Measurements from ENCODE around the gene NPAS1. TPM values are rescaled to one million over a fixed set of nuclear protein-coding genes. Genes with fewer than 3 reads are reported as not detected.

The NPAS1 gene
- total RNA-seq, 1 donor from 2014 or later = 3.6 TPM

DNA sequence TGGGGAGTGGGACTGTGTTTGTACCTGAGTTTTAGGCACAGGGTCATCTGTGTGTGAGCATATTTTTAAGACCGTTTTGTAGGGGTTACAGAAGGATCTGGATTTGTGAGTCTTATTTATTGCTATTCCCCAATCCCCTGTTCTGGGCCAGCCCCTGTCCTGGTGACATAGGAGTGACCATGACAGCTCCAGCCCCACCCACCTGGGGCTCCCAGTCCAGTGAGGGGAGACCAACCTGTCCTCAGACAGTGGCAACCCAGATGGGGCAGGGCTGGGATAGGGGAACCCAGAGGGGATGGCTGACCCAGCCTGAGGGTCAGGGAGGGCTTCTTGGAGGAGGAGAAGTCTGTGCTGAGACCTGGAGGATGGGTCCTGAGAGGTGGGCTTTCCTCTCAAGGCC, 18.1 kb downstream of the NPAS1 start:
- Histone ChIP-seq H3K27ac (ENCODE audit: low read depth, low read length) (no peak overlapping the region), H4K20me1 (ENCODE audit: insufficient read depth, low read length) (no peaks in the 10 kb centered on the region), H3K9ac (ENCODE audit: low read length) (no peak overlapping the region), H3K4me1 (ENCODE audit: insufficient read depth, low read length) (peaks cover 12% of the 10 kb centered on the region), H3K36me3 (ENCODE audit: insufficient read depth, low read length) (no peaks in the 10 kb centered on the region), H3K27me3 (ENCODE audit: insufficient read depth, low read length) (no peaks in the 10 kb centered on the region), H3K79me2 (ENCODE audit: insufficient read depth, low read length) (no peaks in the 10 kb centered on the region), H3K4me2 (ENCODE audit: low read length) (no peak overlapping the region), H3K9me3 (ENCODE audit: insufficient read depth, low read depth, low read length) (no peaks in the 10 kb centered on the region), H3K4me3 (ENCODE audit: insufficient read depth, low read depth, low read length) (no peak overlapping the region), H2AFZ (ENCODE audit: low read depth, low read length) (no peak overlapping the region)
- H3K4me1 Mint-ChIP-seq (ENCODE audit: low read depth, unreplicated experiment) = peaks cover 6% of the 10 kb centered on the region
- peaks cover 1% of the 10 kb centered on the region for H3K9me3 Mint-ChIP-seq (ENCODE audit: unreplicated experiment)
- peaks cover 5% of the 10 kb centered on the region for H3K36me3 Mint-ChIP-seq (ENCODE audit: low read depth, unreplicated experiment)
- H3K4me3 Mint-ChIP-seq (ENCODE audit: unreplicated experiment) = no peak overlapping the region
- no peaks in the 10 kb centered on the region for H3K27me3 Mint-ChIP-seq (ENCODE audit: low read depth, unreplicated experiment)
- TF ChIP-seq EZH2 (IDR thresholded peaks at IDR 0.05; ENCODE audit: insufficient read depth, low read length) = no peak
- TF ChIP-seq CTCF (IDR thresholded peaks at IDR 0.05; ENCODE audit: insufficient read depth, low read depth, low read length) = no peak
- DNase-seq (ENCODE audit: low read depth) = no peak
- H3K27ac Mint-ChIP-seq (ENCODE audit: unreplicated experiment) = no peak overlapping the region
- FAIRE-seq = no peak

- Histone ChIP-seq H3K79me2 (ENCODE audit: insufficient read depth, low read length) (no peaks in the 10 kb centered on the region), H3K9me3 (ENCODE audit: insufficient read depth, low read depth, low read length) (no peaks in the 10 kb centered on the region), H3K27ac (ENCODE audit: low read depth, low read length) (no peak overlapping the region), H4K20me1 (ENCODE audit: insufficient read depth, low read length) (no peaks in the 10 kb centered on the region), H3K36me3 (ENCODE audit: insufficient read depth, low read length) (no peaks in the 10 kb centered on the region), H3K4me3 (ENCODE audit: insufficient read depth, low read depth, low read length) (no peak overlapping the region), H3K9ac (ENCODE audit: low read length) (no peak overlapping the region), H3K27me3 (ENCODE audit: insufficient read depth, low read length) (no peaks in the 10 kb centered on the region), H2AFZ (ENCODE audit: low read depth, low read length) (no peak overlapping the region), H3K4me1 (ENCODE audit: insufficient read depth, low read length) (peaks cover 12% of the 10 kb centered on the region), H3K4me2 (ENCODE audit: low read length) (no peak overlapping the region)
- Mint-ChIP-seq H3K27ac (ENCODE audit: unreplicated experiment) (no peak overlapping the region), H3K27me3 (ENCODE audit: low read depth, unreplicated experiment) (no peaks in the 10 kb centered on the region), H3K36me3 (ENCODE audit: low read depth, unreplicated experiment) (peaks cover 5% of the 10 kb centered on the region), H3K4me3 (ENCODE audit: unreplicated experiment) (no peak overlapping the region), H3K4me1 (ENCODE audit: low read depth, unreplicated experiment) (peaks cover 6% of the 10 kb centered on the region), H3K9me3 (ENCODE audit: unreplicated experiment) (peaks cover 1% of the 10 kb centered on the region)
- FAIRE-seq = no peak
- no peak for DNase-seq (ENCODE audit: low read depth)
- TF ChIP-seq CTCF (IDR thresholded peaks at IDR 0.05; ENCODE audit: insufficient read depth, low read depth, low read length) (no peak), EZH2 (IDR thresholded peaks at IDR 0.05; ENCODE audit: insufficient read depth, low read length) (no peak)
Measured at GRCh38 chr19:47039239-47039874, 19.7 kb downstream of the NPAS1 start.

DNA sequence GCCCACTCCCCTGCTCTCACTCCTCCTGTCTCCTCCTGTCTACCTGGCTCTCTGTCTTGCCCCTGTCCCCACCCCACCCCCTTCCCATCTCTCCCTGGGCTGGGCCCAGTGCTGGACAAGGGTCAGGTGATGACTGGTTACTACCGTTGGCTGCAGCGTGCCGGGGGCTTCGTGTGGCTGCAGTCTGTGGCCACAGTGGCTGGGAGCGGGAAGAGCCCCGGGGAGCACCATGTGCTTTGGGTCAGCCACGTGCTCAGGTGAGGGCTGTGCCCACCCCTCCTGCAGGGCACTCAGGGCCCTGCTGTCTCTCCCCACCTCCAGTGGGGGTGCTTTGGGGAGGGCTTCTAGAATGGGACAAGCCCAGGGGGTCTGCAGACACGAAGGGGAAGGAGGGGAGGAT, 21.2 kb downstream of the NPAS1 start:
- Histone ChIP-seq H4K20me1 (ENCODE audit: insufficient read depth, low read length) (no peaks in the 10 kb centered on the region), H2AFZ (ENCODE audit: low read depth, low read length) (no peak overlapping the region), H3K27me3 (ENCODE audit: insufficient read depth, low read length) (no peaks in the 10 kb centered on the region), H3K9me3 (ENCODE audit: insufficient read depth, low read depth, low read length) (no peaks in the 10 kb centered on the region), H3K4me2 (ENCODE audit: low read length) (no peak overlapping the region), H3K36me3 (ENCODE audit: insufficient read depth, low read length) (no peaks in the 10 kb centered on the region), H3K4me3 (ENCODE audit: insufficient read depth, low read depth, low read length) (no peak overlapping the region), H3K79me2 (ENCODE audit: insufficient read depth, low read length) (no peaks in the 10 kb centered on the region), H3K9ac (ENCODE audit: low read length) (no peak overlapping the region), H3K4me1 (ENCODE audit: insufficient read depth, low read length) (peaks cover 4% of the 10 kb centered on the region), H3K27ac (ENCODE audit: low read depth, low read length) (no peak overlapping the region)
- FAIRE-seq = no peak
- H3K9me3 Mint-ChIP-seq (ENCODE audit: unreplicated experiment) = peaks cover 1% of the 10 kb centered on the region
- H3K4me1 Mint-ChIP-seq (ENCODE audit: low read depth, unreplicated experiment) = peaks cover 2% of the 10 kb centered on the region
- no peak overlapping the region for H3K4me3 Mint-ChIP-seq (ENCODE audit: unreplicated experiment)
- H3K36me3 Mint-ChIP-seq (ENCODE audit: low read depth, unreplicated experiment) = peaks cover 5% of the 10 kb centered on the region
- no peaks in the 10 kb centered on the region for H3K27me3 Mint-ChIP-seq (ENCODE audit: low read depth, unreplicated experiment)
- H3K27ac Mint-ChIP-seq (ENCODE audit: unreplicated experiment) = no peak overlapping the region
- TF ChIP-seq CTCF (IDR thresholded peaks at IDR 0.05; ENCODE audit: insufficient read depth, low read depth, low read length) (no peak), EZH2 (IDR thresholded peaks at IDR 0.05; ENCODE audit: insufficient read depth, low read length) (no peak)
- no peak for DNase-seq (ENCODE audit: low read depth)

Measured in astrocyte (in vitro differentiated cells and primary cell).